Measurements from ENCODE around the gene ARHGAP40. TPM values are rescaled to one million over a fixed set of nuclear protein-coding genes. Genes with fewer than 3 reads are reported as not detected.
A peak's percentile ranks its signal among the peaks of the same experiment; 100 is the strongest.

Gene ARHGAP40
- total and polyA plus RNA-seq, 2 experiments from 2014 or later, result not detected

DNA sequence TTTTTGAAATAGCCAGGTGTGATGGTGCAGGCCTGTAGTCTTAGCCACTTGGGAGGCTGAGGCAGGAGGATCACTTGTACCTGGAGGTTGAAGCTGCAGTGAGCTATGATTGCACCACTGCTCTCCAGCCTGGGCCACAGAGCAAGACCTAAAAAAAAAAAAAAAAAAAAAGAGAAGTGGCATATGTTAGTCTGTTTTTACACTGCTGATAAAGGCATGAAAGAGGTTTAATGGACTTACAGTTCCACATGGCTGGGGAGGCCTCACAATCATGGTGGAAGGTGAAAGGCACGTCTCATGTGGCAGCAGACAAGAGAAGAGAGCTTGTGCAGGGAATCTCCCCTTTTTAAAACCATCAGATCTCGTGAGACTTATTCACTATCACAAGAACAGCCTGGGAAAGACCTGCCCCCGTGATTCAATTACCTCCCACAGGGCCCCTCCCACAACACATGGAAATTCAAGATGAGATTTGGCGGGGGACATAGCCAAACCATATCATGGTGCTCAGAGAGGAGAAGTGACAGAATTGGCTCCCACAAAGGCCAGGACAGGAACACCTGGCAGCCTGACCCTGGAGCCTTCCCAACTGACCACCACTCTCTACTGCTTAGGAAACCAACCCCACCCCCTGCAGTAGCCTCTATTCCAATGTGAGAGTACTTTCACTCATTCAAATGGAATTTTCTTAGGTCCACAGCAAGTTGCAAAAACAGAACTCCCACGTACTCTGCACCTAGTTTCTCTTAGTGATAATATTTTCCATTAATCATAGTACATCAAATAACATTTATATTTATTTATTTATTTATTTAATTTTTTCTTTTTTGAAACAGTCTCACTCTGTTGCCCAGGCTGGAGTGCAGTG is 29.8 kb downstream of the ARHGAP40 start:
- no peak overlapping the region for H3K27ac ChIP-seq
- TF ChIP-seq EZH2 (IDR thresholded peaks at IDR 0.05; ENCODE audit: insufficient read depth, poor library complexity, severe bottlenecking) (no peak), EZH2phosphoT487 (IDR thresholded peaks at IDR 0.05; ENCODE audit: insufficient read depth, low read depth) (no peak)
- no peak overlapping the region for H3K9ac ChIP-seq
- no peaks in the 10 kb centered on the region for H3K4me1 ChIP-seq (ENCODE audit: insufficient read depth)
- in situ Hi-C loops (cut with MboI), result no loop called here
- no peaks in the 10 kb centered on the region for H3K36me3 ChIP-seq (ENCODE audit: low read depth)
- peak; percentile 30 for DNase-seq
- 0 out of 2 replicates have a peak, but pooled peaks cover 6% of the 10 kb centered on the region for H3K27me3 ChIP-seq (replicated peaks; ENCODE audit: insufficient read depth)
- H2AFZ ChIP-seq, result no peak overlapping the region
- H3K9me2 ChIP-seq (ENCODE audit: insufficient read depth), result no peaks in the 10 kb centered on the region
- no peak overlapping the region for H3K4me3 ChIP-seq
- 39% methylated on average over 5 of the region's 5 CpGs for WGBS, 2 experiments (ENCODE audit: low coverage in 1 of 2, low lambda C conversion rate in 2 of 2, missing lambda C conversion rate in 2 of 2)
- no peak overlapping the region for H3K4me2 ChIP-seq (ENCODE audit: unreplicated experiment)
- H3K9me3 ChIP-seq (ENCODE audit: low read depth), result no peaks in the 10 kb centered on the region
- H3F3A ChIP-seq (ENCODE audit: insufficient read depth), result no peaks in the 10 kb centered on the region
- no peaks in the 10 kb centered on the region for H3K79me2 ChIP-seq (ENCODE audit: insufficient read depth)
- H4K20me1 ChIP-seq (ENCODE audit: insufficient read depth), result no peaks in the 10 kb centered on the region

DNA sequence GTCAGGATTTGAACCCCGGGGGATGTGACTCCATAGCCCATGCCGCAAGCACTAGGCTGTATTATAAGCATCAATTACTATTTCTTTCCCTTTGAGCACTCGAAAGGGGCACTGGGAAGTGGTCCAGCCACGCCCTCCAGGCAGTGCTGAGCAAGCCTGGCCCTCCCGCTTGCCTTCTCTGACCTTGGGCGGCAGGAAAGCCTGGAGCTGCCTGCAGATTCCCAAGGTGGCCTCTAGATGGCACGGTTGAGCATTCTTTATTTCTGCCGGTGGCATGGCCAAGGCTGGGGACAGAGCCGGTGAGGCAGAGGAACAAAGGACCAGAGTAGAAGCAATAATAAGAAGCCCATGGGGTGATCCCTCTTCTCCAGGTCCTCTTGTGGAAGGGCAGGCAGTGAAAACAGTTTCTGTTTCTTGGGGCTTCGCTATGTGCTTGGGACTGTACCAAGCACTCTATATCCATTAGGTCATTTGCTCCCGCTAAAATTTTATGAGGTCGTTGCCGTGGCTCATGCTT is 32.0 kb downstream of the ARHGAP40 start:
- peak; percentile 69 for DNase-seq
- Histone ChIP-seq H3K27ac (no peak overlapping the region), H3K9me3 (ENCODE audit: low read depth) (no peaks in the 10 kb centered on the region), H3K4me2 (ENCODE audit: unreplicated experiment) (no peak overlapping the region), H3K27me3 (replicated peaks; ENCODE audit: insufficient read depth) (0 out of 2 replicates have a peak, but pooled peaks cover 6% of the 10 kb centered on the region), H3K9ac (no peak overlapping the region), H3F3A (ENCODE audit: insufficient read depth) (no peaks in the 10 kb centered on the region), H3K79me2 (ENCODE audit: insufficient read depth) (no peaks in the 10 kb centered on the region), H3K4me1 (ENCODE audit: insufficient read depth) (no peaks in the 10 kb centered on the region), H4K20me1 (ENCODE audit: insufficient read depth) (no peaks in the 10 kb centered on the region), H3K4me3 (no peak overlapping the region), H3K36me3 (ENCODE audit: low read depth) (no peaks in the 10 kb centered on the region), H3K9me2 (ENCODE audit: insufficient read depth) (no peaks in the 10 kb centered on the region), H2AFZ (no peak overlapping the region)
- in situ Hi-C loops (cut with MboI), result no loop called here
- no peak for TF ChIP-seq EZH2 (IDR thresholded peaks at IDR 0.05; ENCODE audit: insufficient read depth, poor library complexity, severe bottlenecking)
- TF ChIP-seq EZH2phosphoT487 (IDR thresholded peaks at IDR 0.05; ENCODE audit: insufficient read depth, low read depth), result no peak
- WGBS, 2 experiments (ENCODE audit: low coverage in 1 of 2, low lambda C conversion rate in 2 of 2, missing lambda C conversion rate in 2 of 2), result 17 to 19% methylated on average over 13 of the region's 13 CpGs

DNA sequence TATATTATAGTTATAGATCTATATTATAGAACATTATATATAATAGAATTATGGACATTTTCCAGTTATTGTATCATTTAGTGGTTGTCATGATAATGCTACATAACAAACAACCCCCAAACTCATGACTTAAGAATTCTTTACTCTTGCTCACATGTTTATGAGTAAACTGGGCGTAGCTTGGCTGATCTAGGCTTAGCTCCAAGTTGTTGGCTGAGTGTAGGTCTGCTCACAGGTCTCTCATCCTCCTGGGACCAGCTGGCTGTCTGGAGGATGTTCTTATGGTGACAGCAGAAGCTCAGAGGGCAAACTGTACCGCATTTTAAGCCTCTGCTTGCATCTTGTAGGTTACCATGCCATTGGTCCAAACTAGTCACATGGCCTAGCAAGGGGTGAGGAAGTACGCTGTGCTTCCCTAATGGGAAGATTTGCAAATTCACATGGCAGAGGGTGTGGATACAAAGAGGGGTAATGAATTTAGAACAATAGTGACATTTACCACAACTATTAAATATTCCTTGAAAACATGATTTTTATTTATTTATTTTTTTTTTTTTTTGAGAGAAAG is 34.2 kb downstream of the ARHGAP40 start:
- DNase-seq, result peak; percentile 55

DNA sequence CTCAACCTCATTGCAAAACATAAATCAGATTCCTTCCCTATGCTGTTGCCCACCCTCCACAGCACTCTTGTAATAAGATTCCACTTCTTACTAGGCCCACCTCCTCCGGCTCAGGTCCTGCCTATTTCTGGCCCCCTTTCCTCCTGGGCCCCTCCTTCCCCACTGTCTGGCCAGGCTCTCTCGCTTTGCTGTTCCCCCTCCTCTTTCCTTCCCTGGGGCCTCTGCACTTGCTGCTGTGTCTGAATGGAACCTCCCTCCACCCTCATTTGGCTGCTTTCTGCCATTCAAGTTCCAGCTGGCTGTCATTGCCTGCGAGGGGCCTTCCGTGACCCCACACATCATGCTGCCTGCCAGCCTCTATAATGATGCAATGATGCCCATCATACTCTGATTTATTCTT is 38.9 kb downstream of the ARHGAP40 start:
- H3K9me2 ChIP-seq (ENCODE audit: insufficient read depth), result no peaks in the 10 kb centered on the region
- WGBS, 2 experiments (ENCODE audit: low coverage in 1 of 2, low lambda C conversion rate in 2 of 2, missing lambda C conversion rate in 2 of 2), result 4 to 7% methylated on average over 3 to 4 of the region's 4 CpGs

More for the DNA sequence above, 34.2 kb downstream of the ARHGAP40 start:
- Histone ChIP-seq H3K9ac (no peak overlapping the region), H3K4me3 (no peak overlapping the region), H3K9me2 (ENCODE audit: insufficient read depth) (no peaks in the 10 kb centered on the region), H2AFZ (no peak overlapping the region), H4K20me1 (ENCODE audit: insufficient read depth) (no peaks in the 10 kb centered on the region), H3K4me1 (ENCODE audit: insufficient read depth) (no peaks in the 10 kb centered on the region), H3K27ac (no peak overlapping the region), H3K9me3 (ENCODE audit: low read depth) (no peaks in the 10 kb centered on the region), H3K36me3 (ENCODE audit: low read depth) (no peaks in the 10 kb centered on the region), H3K79me2 (ENCODE audit: insufficient read depth) (no peaks in the 10 kb centered on the region), H3K4me2 (ENCODE audit: unreplicated experiment) (no peak overlapping the region), H3F3A (ENCODE audit: insufficient read depth) (no peaks in the 10 kb centered on the region), H3K27me3 (replicated peaks; ENCODE audit: insufficient read depth) (peaks cover 7% of the 10 kb centered on the region)
- TF ChIP-seq EZH2phosphoT487 (IDR thresholded peaks at IDR 0.05; ENCODE audit: insufficient read depth, low read depth) (no peak), EZH2 (IDR thresholded peaks at IDR 0.05; ENCODE audit: insufficient read depth, poor library complexity, severe bottlenecking) (no peak)
- WGBS, 2 experiments (ENCODE audit: low coverage in 1 of 2, low lambda C conversion rate in 2 of 2, missing lambda C conversion rate in 2 of 2), result 29 to 41% methylated on average over 3 of the region's 3 CpGs
- in situ Hi-C loops (cut with MboI), result no loop called here

More for the DNA sequence above, 38.9 kb downstream of the ARHGAP40 start:
- Histone ChIP-seq H3K4me1 (ENCODE audit: insufficient read depth) (no peaks in the 10 kb centered on the region), H3K9ac (no peak overlapping the region), H3F3A (ENCODE audit: insufficient read depth) (no peaks in the 10 kb centered on the region), H3K4me3 (no peak overlapping the region), H3K79me2 (ENCODE audit: insufficient read depth) (no peaks in the 10 kb centered on the region), H3K4me2 (ENCODE audit: unreplicated experiment) (no peak overlapping the region), H3K9me3 (ENCODE audit: low read depth) (no peaks in the 10 kb centered on the region), H4K20me1 (ENCODE audit: insufficient read depth) (no peaks in the 10 kb centered on the region), H3K27me3 (replicated peaks; ENCODE audit: insufficient read depth) (peaks cover 39% of the 10 kb centered on the region), H3K36me3 (ENCODE audit: low read depth) (no peaks in the 10 kb centered on the region), H3K27ac (no peak overlapping the region), H2AFZ (no peak overlapping the region)
- DNase-seq, result no peak
- in situ Hi-C loops (cut with MboI), result loop anchor here (10.0 kb wide), 1 partner anchor 264 kb away; no protein-coding TSS in a partner anchor
- TF ChIP-seq EZH2phosphoT487 (IDR thresholded peaks at IDR 0.05; ENCODE audit: insufficient read depth, low read depth) (no peak), EZH2 (IDR thresholded peaks at IDR 0.05; ENCODE audit: insufficient read depth, poor library complexity, severe bottlenecking) (no peak)

All from GM23248 (cell line).